ENCODE measurements around the gene RNF207.

RNF207 gene

GRCh38 chr1:6269720-6270400, 63.9 kb downstream of the RNF207 start:
- DNase-seq (ENCODE audit: low read depth), result peak; percentile 78

- DNase-seq (ENCODE audit: low read depth), result no peak
Observed at GRCh38 chr1:6270401-6270800, 64.5 kb downstream of the RNF207 start.

All from amniotic epithelial cell (primary cell).